ENCODE measurements around the gene SMIM34. TPM values are rescaled to one million over a fixed set of nuclear protein-coding genes. Genes with fewer than 3 reads are reported as not detected.
A peak's percentile ranks its signal among the peaks of the same experiment; 100 is the strongest.
"Not testable (repeated sequence)": the region's sequence is repeated elsewhere in the genome, so short reads cannot be mapped to it uniquely, and the experiment has no call there.

SMIM34 gene, protein sequence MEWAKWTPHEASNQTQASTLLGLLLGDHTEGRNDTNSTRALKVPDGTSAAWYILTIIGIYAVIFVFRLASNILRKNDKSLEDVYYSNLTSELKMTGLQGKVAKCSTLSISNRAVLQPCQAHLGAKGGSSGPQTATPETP
- total RNA-seq, result not detected

DNA sequence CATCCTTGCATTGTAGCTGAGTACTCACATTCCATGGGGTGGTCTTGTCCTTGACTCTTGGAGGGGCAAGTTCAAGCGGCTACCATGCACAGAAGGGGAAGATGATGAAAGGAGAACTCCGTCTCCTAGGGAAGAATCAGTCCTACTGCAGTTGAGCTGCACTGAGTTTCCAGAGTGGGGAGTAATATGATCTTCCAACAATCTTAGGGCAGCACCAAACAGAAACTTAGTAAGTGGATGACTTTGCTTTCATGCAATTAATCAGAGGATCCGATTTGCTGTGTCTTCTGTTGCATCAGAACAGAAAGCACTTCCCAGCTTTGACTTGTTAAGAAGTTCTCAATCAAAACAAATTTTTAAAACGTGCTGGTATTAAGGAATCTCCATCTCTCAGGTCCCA is at the start of gene SMIM34:
Gene SMIM34, minus strand, starts transcription at position 147 of the 400 bp plus-strand sequence. Its CDS starts 112 bp downstream, at position 35.
- H3K4me1 Mint-ChIP-seq (ENCODE audit: low read depth); H3K27ac Mint-ChIP-seq; H3K9me3 Mint-ChIP-seq (ENCODE audit: insufficient read depth); CTCF ChIA-PET; DNase-seq; H3K4me3 Mint-ChIP-seq; H3K36me3 Mint-ChIP-seq (ENCODE audit: low read depth); POLR2A ChIA-PET; H3K27me3 Mint-ChIP-seq (ENCODE audit: low read depth); ATAC-seq: not testable (repeated sequence)

DNA sequence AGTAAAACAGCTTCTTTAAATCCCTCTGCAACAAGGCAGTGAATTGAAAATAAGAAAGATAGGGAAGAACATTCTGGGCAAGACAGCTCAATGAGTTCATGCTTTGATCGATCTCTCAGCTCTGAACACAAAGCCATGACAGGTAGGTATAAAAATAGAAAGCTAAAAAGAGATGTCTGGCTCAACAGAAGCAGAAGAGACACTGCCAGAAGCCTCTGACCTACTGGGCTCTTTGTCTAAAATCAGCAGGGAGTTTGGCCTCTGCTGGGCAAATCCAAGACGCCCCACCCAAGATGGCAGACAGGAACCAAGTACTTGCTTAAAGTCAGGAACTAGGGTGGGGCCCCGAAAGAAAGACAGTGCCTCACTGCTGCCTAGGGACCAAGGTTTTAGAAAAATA is 43.6 kb upstream of the SMIM34 start:
- H3K4me3 Mint-ChIP-seq; H3K27ac Mint-ChIP-seq; H3K36me3 Mint-ChIP-seq (ENCODE audit: low read depth); H3K27me3 Mint-ChIP-seq (ENCODE audit: low read depth); ATAC-seq; POLR2A ChIA-PET; CTCF ChIA-PET; DNase-seq; H3K9me3 Mint-ChIP-seq (ENCODE audit: insufficient read depth); H3K4me1 Mint-ChIP-seq (ENCODE audit: low read depth): not testable (repeated sequence)

DNA sequence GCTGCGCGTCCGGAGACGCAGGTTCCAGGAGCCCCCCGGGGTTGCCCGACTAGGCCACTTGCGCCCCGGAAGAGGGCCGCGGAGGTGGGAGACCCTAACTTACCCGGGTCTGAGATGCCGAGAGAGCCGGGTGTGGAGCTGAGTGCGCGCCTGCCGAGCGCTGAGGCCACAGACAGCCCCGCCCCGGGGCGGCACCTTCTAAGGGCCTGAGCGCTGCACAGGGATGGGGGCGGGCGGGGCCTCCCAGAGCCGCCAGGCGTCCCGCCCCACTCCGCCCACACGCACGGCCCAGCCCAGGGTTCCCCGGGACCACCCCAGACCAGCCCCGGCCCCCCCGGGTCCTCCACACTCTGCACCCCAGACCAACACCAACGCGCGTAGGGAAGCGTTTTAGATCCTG is 35.7 kb upstream of the SMIM34 start:
- DNase-seq; H3K4me1 Mint-ChIP-seq (ENCODE audit: low read depth); H3K27me3 Mint-ChIP-seq (ENCODE audit: low read depth); H3K9me3 Mint-ChIP-seq (ENCODE audit: insufficient read depth); CTCF ChIA-PET; H3K27ac Mint-ChIP-seq; H3K4me3 Mint-ChIP-seq; H3K36me3 Mint-ChIP-seq (ENCODE audit: low read depth); POLR2A ChIA-PET; ATAC-seq: not testable (repeated sequence)

DNA sequence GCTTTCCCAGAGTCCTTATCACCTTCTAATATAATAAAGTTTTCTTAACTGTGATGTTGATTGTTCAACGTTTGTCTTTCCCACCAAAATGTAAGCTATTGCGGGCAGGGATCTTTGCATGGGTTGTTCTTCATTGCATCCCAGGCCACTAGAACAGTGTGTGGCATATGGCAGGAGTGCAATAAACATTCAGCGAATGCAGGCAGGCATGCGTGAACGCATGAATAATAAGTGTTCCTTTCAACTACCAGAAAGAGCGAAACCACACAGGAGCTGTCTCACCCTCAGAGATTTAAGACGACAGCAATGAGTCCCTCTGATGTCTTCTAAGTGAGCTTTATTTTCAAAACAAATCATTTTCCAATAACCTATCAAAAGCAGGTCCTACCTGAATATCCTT is 34.5 kb upstream of the SMIM34 start:
- H3K27me3 Mint-ChIP-seq (ENCODE audit: low read depth); H3K4me1 Mint-ChIP-seq (ENCODE audit: low read depth); H3K27ac Mint-ChIP-seq; DNase-seq; ATAC-seq; H3K4me3 Mint-ChIP-seq; H3K36me3 Mint-ChIP-seq (ENCODE audit: low read depth); CTCF ChIA-PET; POLR2A ChIA-PET; H3K9me3 Mint-ChIP-seq (ENCODE audit: insufficient read depth): not testable (repeated sequence)

DNA sequence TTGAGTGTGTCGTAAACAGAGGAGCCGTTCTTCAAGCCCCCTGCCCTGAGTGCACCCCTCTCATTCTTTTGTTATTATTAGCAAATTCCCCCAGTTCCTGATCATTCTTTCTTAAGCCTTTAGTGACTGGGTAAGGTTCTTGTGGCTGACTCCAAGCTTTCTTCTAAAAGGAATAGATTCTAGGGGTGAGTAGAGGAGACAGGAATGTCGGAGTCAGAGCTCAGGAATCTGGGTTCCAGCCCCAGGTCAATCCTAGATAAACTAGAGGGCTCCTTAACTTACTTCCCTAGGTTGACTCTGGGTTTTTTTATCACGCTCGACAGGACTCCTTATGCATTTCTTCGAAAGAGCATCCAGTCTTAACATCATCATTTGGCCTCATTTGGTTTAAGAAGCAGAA is 32.4 kb upstream of the SMIM34 start:
- H3K27me3 Mint-ChIP-seq (ENCODE audit: low read depth); CTCF ChIA-PET; H3K36me3 Mint-ChIP-seq (ENCODE audit: low read depth); H3K27ac Mint-ChIP-seq; H3K9me3 Mint-ChIP-seq (ENCODE audit: insufficient read depth); DNase-seq; H3K4me1 Mint-ChIP-seq (ENCODE audit: low read depth); POLR2A ChIA-PET; ATAC-seq; H3K4me3 Mint-ChIP-seq: not testable (repeated sequence)

DNA sequence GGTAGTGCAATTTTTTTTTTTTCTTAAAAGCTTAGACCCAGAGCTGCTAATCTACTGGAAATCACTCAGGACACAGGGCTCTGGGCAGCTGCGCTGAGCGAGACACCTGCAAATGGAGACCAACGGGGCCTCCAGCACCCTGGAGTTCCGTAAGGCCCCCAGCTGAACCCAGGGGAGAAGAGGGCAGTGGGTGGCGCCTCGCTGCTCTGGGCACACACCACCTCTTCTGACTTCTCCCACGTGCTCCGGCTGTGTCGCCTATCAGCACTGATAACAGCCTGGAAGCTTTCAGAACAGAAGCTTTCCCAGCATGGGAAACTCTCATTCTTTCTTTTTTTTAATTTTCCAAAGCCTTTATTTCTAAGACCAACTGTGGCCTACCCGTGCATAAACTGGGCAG is 31.9 kb upstream of the SMIM34 start:
- ATAC-seq; H3K9me3 Mint-ChIP-seq (ENCODE audit: insufficient read depth); H3K27me3 Mint-ChIP-seq (ENCODE audit: low read depth): not testable (repeated sequence)

DNA sequence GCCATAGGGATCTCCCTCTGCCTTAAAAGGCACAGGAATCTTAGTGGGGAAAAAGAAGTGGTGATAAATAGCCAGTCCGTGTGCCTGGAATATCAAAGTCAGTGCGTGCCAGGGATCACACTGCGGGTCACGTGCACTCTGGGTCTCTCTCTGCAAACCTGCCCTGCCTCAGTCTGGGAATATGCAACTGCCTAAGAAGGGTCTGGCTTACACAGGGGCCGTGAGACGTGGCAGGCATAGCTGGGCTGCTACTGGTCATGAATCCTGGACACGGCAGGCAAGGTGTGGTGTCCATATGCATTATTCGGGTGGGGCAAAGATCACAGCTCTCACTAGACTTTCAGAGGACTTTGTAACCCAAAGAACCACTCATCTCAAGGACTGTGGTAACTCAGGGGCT is 23.3 kb upstream of the SMIM34 start:
- H3K4me1 Mint-ChIP-seq (ENCODE audit: low read depth); H3K4me3 Mint-ChIP-seq; H3K27me3 Mint-ChIP-seq (ENCODE audit: low read depth); H3K9me3 Mint-ChIP-seq (ENCODE audit: insufficient read depth); DNase-seq; H3K27ac Mint-ChIP-seq; CTCF ChIA-PET; H3K36me3 Mint-ChIP-seq (ENCODE audit: low read depth); POLR2A ChIA-PET; ATAC-seq: not testable (repeated sequence)

More for the DNA sequence above, 31.9 kb upstream of the SMIM34 start:
- CTCF ChIA-PET; H3K36me3 Mint-ChIP-seq (ENCODE audit: low read depth); H3K4me1 Mint-ChIP-seq (ENCODE audit: low read depth); H3K27ac Mint-ChIP-seq; DNase-seq; POLR2A ChIA-PET; H3K4me3 Mint-ChIP-seq: not testable (repeated sequence)

DNA sequence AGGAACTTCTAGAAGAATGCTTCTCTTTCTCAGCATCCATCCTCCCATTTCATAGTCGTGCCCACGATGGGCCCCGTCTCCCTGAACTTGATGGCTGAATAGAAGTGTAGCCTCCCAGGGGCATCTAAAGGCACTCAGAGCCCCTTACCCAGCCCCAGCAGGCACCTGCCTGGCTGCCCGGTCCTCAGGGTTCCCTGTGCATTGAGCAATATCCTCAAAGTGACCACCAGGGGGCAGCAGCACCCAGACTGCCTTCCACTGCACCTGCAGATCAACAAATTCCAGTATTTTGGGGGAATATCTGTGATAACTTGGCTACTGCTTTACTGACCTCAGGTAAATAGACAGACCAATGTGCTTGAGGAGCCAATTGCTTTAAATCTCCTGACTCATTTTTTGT is 19.7 kb upstream of the SMIM34 start:
- H3K36me3 Mint-ChIP-seq (ENCODE audit: low read depth); CTCF ChIA-PET; H3K27ac Mint-ChIP-seq; POLR2A ChIA-PET; H3K4me1 Mint-ChIP-seq (ENCODE audit: low read depth); DNase-seq; H3K9me3 Mint-ChIP-seq (ENCODE audit: insufficient read depth); H3K4me3 Mint-ChIP-seq; H3K27me3 Mint-ChIP-seq (ENCODE audit: low read depth): not testable (repeated sequence)
- peak; percentile 53 for ATAC-seq

DNA sequence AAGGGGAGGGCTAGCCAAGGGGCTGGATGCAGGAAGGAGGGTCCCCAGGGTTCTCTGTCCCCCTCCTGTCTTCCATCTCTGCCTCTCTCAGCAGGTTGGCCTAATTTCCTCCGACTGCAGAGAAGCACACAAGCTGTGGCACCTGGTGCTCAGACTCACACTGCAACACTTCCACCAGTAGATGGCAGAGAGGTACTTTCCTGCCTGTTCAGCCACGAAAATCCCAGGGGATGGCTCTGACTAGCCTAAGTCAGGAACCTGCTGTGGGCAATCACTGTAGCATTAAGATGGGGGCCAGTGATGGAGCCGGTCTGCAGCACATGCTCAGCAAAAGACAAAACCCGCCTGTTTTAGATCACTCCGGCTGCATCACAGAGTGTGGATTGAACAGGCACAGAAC is 6.0 kb upstream of the SMIM34 start:
- H3K4me3 Mint-ChIP-seq; H3K27me3 Mint-ChIP-seq (ENCODE audit: low read depth); H3K9me3 Mint-ChIP-seq (ENCODE audit: insufficient read depth); ATAC-seq; CTCF ChIA-PET; H3K4me1 Mint-ChIP-seq (ENCODE audit: low read depth); POLR2A ChIA-PET; DNase-seq; H3K36me3 Mint-ChIP-seq (ENCODE audit: low read depth); H3K27ac Mint-ChIP-seq: not testable (repeated sequence)

DNA sequence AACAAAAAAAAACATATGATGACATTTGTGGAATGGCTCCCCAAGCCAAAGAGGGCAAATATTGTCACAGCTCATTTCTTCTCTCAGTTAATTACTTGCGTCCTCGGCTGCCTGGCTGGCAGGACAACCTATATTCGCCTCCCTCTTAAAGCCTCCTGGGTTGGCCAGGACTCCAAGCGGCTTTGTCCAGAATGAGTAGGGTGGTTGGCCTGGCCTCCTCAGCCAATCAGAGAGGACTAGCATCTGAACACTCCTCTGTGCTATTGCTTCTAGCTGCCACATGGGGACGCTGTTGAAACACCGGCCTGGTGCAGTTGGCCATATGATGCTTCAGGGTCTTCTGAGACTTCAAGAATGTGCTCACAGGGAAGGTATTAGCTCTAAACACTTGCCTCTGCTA is 4.7 kb upstream of the SMIM34 start:
- H3K36me3 Mint-ChIP-seq (ENCODE audit: low read depth); H3K27ac Mint-ChIP-seq; CTCF ChIA-PET; POLR2A ChIA-PET; H3K4me3 Mint-ChIP-seq; H3K27me3 Mint-ChIP-seq (ENCODE audit: low read depth); DNase-seq; H3K4me1 Mint-ChIP-seq (ENCODE audit: low read depth); H3K9me3 Mint-ChIP-seq (ENCODE audit: insufficient read depth); ATAC-seq: not testable (repeated sequence)

DNA sequence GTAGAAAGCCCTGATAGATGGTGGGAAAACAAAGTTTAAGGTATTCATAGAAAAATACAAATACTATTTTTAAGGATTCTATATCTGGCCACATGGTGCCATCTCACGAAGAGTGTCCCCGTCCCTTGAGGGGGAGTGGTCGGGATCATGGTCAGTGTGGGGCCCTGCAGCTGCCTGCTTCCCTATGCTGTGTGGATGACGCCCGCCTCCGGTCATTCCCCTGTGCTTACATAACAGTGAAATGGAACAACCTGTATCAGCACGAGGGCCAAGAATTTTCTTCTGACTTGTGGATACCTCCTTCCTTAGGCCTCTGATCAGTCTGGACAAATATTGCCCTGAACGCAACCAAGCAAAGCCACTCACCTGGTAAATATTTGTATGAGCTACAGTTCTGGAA is 3.6 kb upstream of the SMIM34 start:
- H3K27me3 Mint-ChIP-seq (ENCODE audit: low read depth), result not testable (repeated sequence)

DNA sequence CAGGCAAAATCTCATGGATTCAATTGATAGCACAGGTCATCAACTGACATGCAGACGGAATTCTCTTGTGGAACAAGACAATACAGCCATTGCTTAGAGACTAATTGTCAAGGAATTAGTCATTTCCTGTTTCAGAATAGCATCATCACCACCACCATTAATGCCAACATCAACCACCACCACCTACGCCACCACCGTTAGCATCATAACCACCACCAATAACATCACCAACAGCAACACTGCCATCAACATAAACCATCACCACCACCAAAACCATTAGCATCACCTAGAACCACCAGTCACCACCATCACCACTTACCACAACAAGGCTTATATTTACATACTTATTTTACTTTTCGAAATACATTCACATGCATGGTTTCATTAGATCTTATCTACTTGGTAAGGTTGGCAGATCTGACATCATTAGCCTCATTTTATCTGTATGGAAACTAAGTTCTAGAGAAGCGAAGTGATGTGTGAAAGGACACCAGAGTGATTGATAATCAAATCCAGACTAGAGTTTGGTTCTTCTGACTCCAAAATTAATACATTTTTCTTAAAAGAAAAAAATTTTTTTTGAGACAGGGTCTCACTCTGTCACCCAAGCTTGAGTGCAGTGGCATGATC is 6.2 kb downstream of the SMIM34 start:
- H3K27ac Mint-ChIP-seq; CTCF ChIA-PET; H3K4me1 Mint-ChIP-seq (ENCODE audit: low read depth); H3K4me3 Mint-ChIP-seq; H3K27me3 Mint-ChIP-seq (ENCODE audit: low read depth); DNase-seq; POLR2A ChIA-PET; H3K9me3 Mint-ChIP-seq (ENCODE audit: insufficient read depth); H3K36me3 Mint-ChIP-seq (ENCODE audit: low read depth): not testable (repeated sequence)
- peak; percentile 19 for ATAC-seq

More for the DNA sequence above, 3.6 kb upstream of the SMIM34 start:
- H3K36me3 Mint-ChIP-seq (ENCODE audit: low read depth); ATAC-seq; DNase-seq; H3K4me3 Mint-ChIP-seq; H3K27ac Mint-ChIP-seq; H3K9me3 Mint-ChIP-seq (ENCODE audit: insufficient read depth); H3K4me1 Mint-ChIP-seq (ENCODE audit: low read depth); CTCF ChIA-PET; POLR2A ChIA-PET: not testable (repeated sequence)

DNA sequence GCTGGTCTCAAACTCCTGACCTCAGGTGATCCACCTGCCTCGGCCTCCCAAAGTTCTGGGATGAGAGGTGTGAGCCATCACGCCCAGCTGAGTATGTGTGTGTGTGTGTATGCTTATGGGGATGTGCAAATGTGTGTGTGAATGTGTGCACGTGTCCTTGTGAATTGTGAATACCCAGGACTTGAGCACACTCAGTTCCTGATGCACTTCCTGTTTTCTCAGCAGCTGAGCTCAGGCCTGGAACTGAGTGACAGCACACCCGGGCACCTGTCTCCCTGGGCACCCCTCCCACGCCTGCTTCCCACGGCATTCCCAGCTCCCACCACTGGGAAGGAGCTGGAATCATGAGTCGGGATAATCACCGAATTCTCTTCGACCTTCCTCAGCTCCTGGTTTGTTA is 16.5 kb downstream of the SMIM34 start:
- POLR2A ChIA-PET; H3K4me3 Mint-ChIP-seq; H3K36me3 Mint-ChIP-seq (ENCODE audit: low read depth); H3K9me3 Mint-ChIP-seq (ENCODE audit: insufficient read depth); CTCF ChIA-PET; DNase-seq; ATAC-seq; H3K4me1 Mint-ChIP-seq (ENCODE audit: low read depth); H3K27me3 Mint-ChIP-seq (ENCODE audit: low read depth); H3K27ac Mint-ChIP-seq: not testable (repeated sequence)
